GM12865 (cell line): Measurements from ENCODE around the gene PLCB1.

Experiments
- DNase-seq: peaks from one replicate; pipeline ENCODE4 v3.0.0; 2010; ENCODE audit warnings: low read depth
- H3K4me3 ChIP-seq: 2 replicates; pipeline ENCODE4 v1.5.1; 2011; ENCODE audit warnings: mild to moderate bottlenecking, low read depth, low read length, control low read depth
- CTCF ChIP-seq: IDR thresholded peaks from 2 replicates; pipeline ENCODE4 v1.5.1; 2011; ENCODE audit warnings: low read length, control low read depth, low read depth, inconsistent platforms; ENCODE audit not compliant: insufficient read depth; ENCODE audit errors: missing control alignments

Gene PLCB1

GRCh38 chr20:8129211-8129976 lies 2.7 kb upstream of the PLCB1 start:
- TF ChIP-seq CTCF = no peak
- DNase-seq = no peak
- no peak overlapping the region for H3K4me3 ChIP-seq

GRCh38 chr20:8130840-8131526 lies 1.1 kb upstream of the PLCB1 start:
- no peak for DNase-seq
- TF ChIP-seq CTCF = no peak
- no peak overlapping the region for H3K4me3 ChIP-seq

GRCh38 chr20:8132484-8133309 lies 631 bp downstream of the PLCB1 start:
- no peak for TF ChIP-seq CTCF
- no peak for DNase-seq

GRCh38 chr20:8133310-8133768 lies 1.3 kb downstream of the PLCB1 start:
- TF ChIP-seq CTCF = no peak
- no peak for DNase-seq
- H3K4me3 ChIP-seq = no peak overlapping the region

More at GRCh38 chr20:8132484-8133309, 631 bp downstream of the PLCB1 start:
- no peak overlapping the region; the same call in 1 of the 2 replicates for H3K4me3 ChIP-seq

- TF ChIP-seq CTCF = no peak
- DNase-seq = no peak
- H3K4me3 ChIP-seq = no peak overlapping the region
These were observed 1.9 kb downstream of the PLCB1 start for GRCh38 chr20:8133851-8134451.

GRCh38 chr20:8139899-8140298 lies 7.8 kb downstream of the PLCB1 start:
- no peak for TF ChIP-seq CTCF
- H3K4me3 ChIP-seq = no peak overlapping the region
- DNase-seq = no peak
